ENCODE data around the gene NRL.

- TF ChIP-seq CTCF (IDR thresholded peaks at IDR 0.05) (no peak), REST (IDR thresholded peaks at IDR 0.05) (no peak), HEYL (CRISPR knock-in tag; IDR thresholded peaks at IDR 0.05) (no peak), BCL3 (IDR thresholded peaks at IDR 0.05) (no peak), POLR2A (IDR thresholded peaks at IDR 0.05; ENCODE audit: low read length) (no peak)
- TF ChIP-seq, protein P1, sequence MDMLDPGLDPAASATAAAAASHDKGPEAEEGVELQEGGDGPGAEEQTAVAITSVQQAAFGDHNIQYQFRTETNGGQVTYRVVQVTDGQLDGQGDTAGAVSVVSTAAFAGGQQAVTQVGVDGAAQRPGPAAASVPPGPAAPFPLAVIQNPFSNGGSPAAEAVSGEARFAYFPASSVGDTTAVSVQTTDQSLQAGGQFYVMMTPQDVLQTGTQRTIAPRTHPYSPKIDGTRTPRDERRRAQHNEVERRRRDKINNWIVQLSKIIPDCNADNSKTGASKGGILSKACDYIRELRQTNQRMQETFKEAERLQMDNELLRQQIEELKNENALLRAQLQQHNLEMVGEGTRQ (IDR thresholded peaks at IDR 0.05): no peak
These were observed 72.0 kb downstream of the NRL start for GRCh38 chr14:24042746-24043145.
